ENCODE results near the gene PGAP2. TPM values are rescaled to one million over a fixed set of nuclear protein-coding genes. Genes with fewer than 3 reads are reported as not detected.
"Not testable (repeated sequence)": the region's sequence is repeated elsewhere in the genome, so short reads cannot be mapped to it uniquely, and the experiment has no call there.

PGAP2 gene
- total RNA-seq, 1 donor, result 8.2 TPM

GRCh38 chr11:3808861-3809623 is 682 bp downstream of the PGAP2 start:
- peak overlapping the region; percentile 79 for H3K4me3 ChIP-seq (ENCODE audit: low read depth, low read length)
- TF ChIP-seq CTCF (IDR thresholded peaks at IDR 0.05; ENCODE audit: insufficient read depth, low read depth, low read length), result peak; percentile 43
- peak; percentile 52 for DNase-seq (ENCODE audit: low read depth)

- no peak overlapping the region for H3K4me3 ChIP-seq (ENCODE audit: low read depth, low read length)
- TF ChIP-seq CTCF (IDR thresholded peaks at IDR 0.05; ENCODE audit: insufficient read depth, low read depth, low read length), result no peak
- no peak for DNase-seq (ENCODE audit: low read depth)
Measured at GRCh38 chr11:3809624-3809928, 1.2 kb downstream of the PGAP2 start.

GRCh38 chr11:3810446-3810845 is 2.1 kb downstream of the PGAP2 start:
- H3K4me3 ChIP-seq (ENCODE audit: low read depth, low read length), result no peak overlapping the region
- no peak for TF ChIP-seq CTCF (IDR thresholded peaks at IDR 0.05; ENCODE audit: insufficient read depth, low read depth, low read length)
- DNase-seq (ENCODE audit: low read depth), result no peak

GRCh38 chr11:3810951-3811350 is 2.6 kb downstream of the PGAP2 start:
- TF ChIP-seq CTCF (IDR thresholded peaks at IDR 0.05; ENCODE audit: insufficient read depth, low read depth, low read length), result no peak
- DNase-seq (ENCODE audit: low read depth), result no peak
- no peak overlapping the region for H3K4me3 ChIP-seq (ENCODE audit: low read depth, low read length)

GRCh38 chr11:3814832-3815231 is 6.5 kb downstream of the PGAP2 start:
- DNase-seq (ENCODE audit: low read depth); H3K4me3 ChIP-seq (ENCODE audit: low read depth, low read length): not testable (repeated sequence)

- no peak overlapping the region for H3K4me3 ChIP-seq (ENCODE audit: low read depth, low read length)
- DNase-seq (ENCODE audit: low read depth), result no peak
- no peak for TF ChIP-seq CTCF (IDR thresholded peaks at IDR 0.05; ENCODE audit: insufficient read depth, low read depth, low read length)
Measured at GRCh38 chr11:3815845-3816244, 7.5 kb downstream of the PGAP2 start.

GRCh38 chr11:3816673-3817072 is 8.3 kb downstream of the PGAP2 start:
- DNase-seq (ENCODE audit: low read depth), result no peak
- TF ChIP-seq CTCF (IDR thresholded peaks at IDR 0.05; ENCODE audit: insufficient read depth, low read depth, low read length), result no peak

More at GRCh38 chr11:3816673-3817072, 8.3 kb downstream of the PGAP2 start:
- no peak overlapping the region for H3K4me3 ChIP-seq (ENCODE audit: low read depth, low read length)
